Measurements from ENCODE around the gene KRT13. TPM values are rescaled to one million over a fixed set of nuclear protein-coding genes. Genes with fewer than 3 reads are reported as not detected.

The KRT13 gene
- total and polyA plus RNA-seq, 2 of the 4 experiments (the other 2 are of a cell fraction) = 0.18 to 0.56 TPM

GRCh38 chr17:41537990-41538389 lies 32.6 kb upstream of the KRT13 start:
- ATAC-seq (ENCODE audit: low read depth) = no peak
- Histone ChIP-seq H3K4me1 (ENCODE audit: control insufficient read depth, insufficient read depth, low read length) (peaks cover 16% of the 10 kb centered on the region), H4K91ac (ENCODE audit: insufficient read depth, low read depth, low read length) (peak overlapping the region; percentile 70), H2AFZ (replicated peaks; ENCODE audit: low read length, poor library complexity) (peak overlapping the region; percentile 48), H3K9ac (ENCODE audit: low read depth, low read length) (no peak overlapping the region), H3K18ac (ENCODE audit: low read depth, low read length) (peak overlapping the region; percentile 24; the same call in 1 of the 2 replicates), H3K36me3 (ENCODE audit: control insufficient read depth, insufficient read depth, low read length) (no peaks in the 10 kb centered on the region), H4K20me1 (ENCODE audit: insufficient read depth, low read length) (no peaks in the 10 kb centered on the region), H2BK120ac (ENCODE audit: low read depth, low read length) (peak overlapping the region; percentile 58), H3K14ac (replicated peaks; ENCODE audit: low read depth, low read length) (peak overlapping the region; percentile 10; the same call in 1 of the 2 replicates), H4K8ac (ENCODE audit: low read depth in 2 of 2, low read length in 2 of 2) (peak overlapping the region; percentile 62 to 75; a peak in 2 of 4 replicates), H3K9me3 (ENCODE audit: control insufficient read depth, insufficient read depth, low read length) (no peaks in the 10 kb centered on the region), H2BK15ac (ENCODE audit: low read depth, low read length) (peak overlapping the region; percentile 32; the same call in 2 of the 3 replicates), H2BK5ac (ENCODE audit: low read depth, low read length, poor library complexity, severe bottlenecking) (no peak overlapping the region), H3K27ac (ENCODE audit: insufficient read depth, low read length) (no peak overlapping the region), H3K23ac (ENCODE audit: low read depth, low read length) (peak overlapping the region; percentile 5; the same call in 1 of the 2 replicates), H3K4me2 (ENCODE audit: low read depth, low read length) (no peak overlapping the region), H3K27me3 (ENCODE audit: control insufficient read depth, insufficient read depth, low read length) (no peaks in the 10 kb centered on the region), H2AK5ac (ENCODE audit: low read depth, low read length) (peak overlapping the region; percentile 92), H3K56ac (ENCODE audit: extremely low read depth, insufficient read depth, low read length) (no peak overlapping the region), H3K4me3 (ENCODE audit: insufficient read depth, low read depth, low read length) (no peak overlapping the region), H4K5ac (ENCODE audit: low read depth, low read length) (peak overlapping the region; percentile 64), H3K4ac (ENCODE audit: low read depth, low read length) (peak overlapping the region; percentile 83), H3K9me1 (ENCODE audit: insufficient read depth, low read length) (peaks cover 11% of the 10 kb centered on the region), H3K79me1 (ENCODE audit: low read depth in 1 of 2, low read length in 2 of 2) (no peaks in the 10 kb centered on the region), H2BK20ac (ENCODE audit: low read depth, low read length) (peak overlapping the region; percentile 70), H2AK9ac (replicated peaks; ENCODE audit: low read depth, low read length, poor library complexity) (peak overlapping the region; percentile 77)
- CTCF ChIA-PET = interaction anchor here (1.6 kb wide), 1 partner anchor 10 kb away, joined by 7 read pairs; no protein-coding TSS in a partner anchor
- BruUV-seq (replicated peaks) = no TSS peak
- in situ Hi-C loops (cut with MboI; ENCODE audit: low sequenced_read_pairs) (no loop called here), dilution Hi-C loops (cut with HindIII; ENCODE audit: low sequenced_read_pairs, unreplicated experiment) (no loop called here), intact Hi-C loops (cut with micrococcal nuclease) (no loop called here)
- no CpG with 5 or more reads among the region's 9 CpGs for WGBS, 2 experiments (ENCODE audit: extremely low coverage in 2 of 2, insufficient read length in 1 of 2)
- POLR2A ChIA-PET (ENCODE audit: unreplicated experiment) = no interaction called here
- TF ChIP-seq RCOR1 (IDR thresholded peaks at IDR 0.05; ENCODE audit: insufficient replicate concordance, low read length) (no peak), POLR2A (IDR thresholded peaks at IDR 0.05; ENCODE audit: low read depth, low read length) (no peak), MAZ (IDR thresholded peaks at IDR 0.05; ENCODE audit: borderline replicate concordance, low read depth, low read length) (no peak), CEBPB (IDR thresholded peaks at IDR 0.05; ENCODE audit: low read depth, low read length) (peak; percentile 60; the same call in 1 of the 2 replicates), USF2 (IDR thresholded peaks at IDR 0.05; ENCODE audit: low read depth, low read length) (no peak), MXI1 (IDR thresholded peaks at IDR 0.05; ENCODE audit: borderline replicate concordance, low read depth, low read length) (no peak), RFX5 (IDR thresholded peaks at IDR 0.05; ENCODE audit: low read depth, low read length) (no peak), NFE2L2 (IDR thresholded peaks at IDR 0.05; ENCODE audit: low read depth, low read length) (no peak)
- DNase-seq = peak; percentile 20

All from IMR-90 (cell line).